ENCODE measurements around the gene TFB1M.
A peak's percentile ranks its signal among the peaks of the same experiment; 100 is the strongest.
"Not testable (repeated sequence)": the region's sequence is repeated elsewhere in the genome, so short reads cannot be mapped to it uniquely, and the experiment has no call there.

TFB1M gene

DNA sequence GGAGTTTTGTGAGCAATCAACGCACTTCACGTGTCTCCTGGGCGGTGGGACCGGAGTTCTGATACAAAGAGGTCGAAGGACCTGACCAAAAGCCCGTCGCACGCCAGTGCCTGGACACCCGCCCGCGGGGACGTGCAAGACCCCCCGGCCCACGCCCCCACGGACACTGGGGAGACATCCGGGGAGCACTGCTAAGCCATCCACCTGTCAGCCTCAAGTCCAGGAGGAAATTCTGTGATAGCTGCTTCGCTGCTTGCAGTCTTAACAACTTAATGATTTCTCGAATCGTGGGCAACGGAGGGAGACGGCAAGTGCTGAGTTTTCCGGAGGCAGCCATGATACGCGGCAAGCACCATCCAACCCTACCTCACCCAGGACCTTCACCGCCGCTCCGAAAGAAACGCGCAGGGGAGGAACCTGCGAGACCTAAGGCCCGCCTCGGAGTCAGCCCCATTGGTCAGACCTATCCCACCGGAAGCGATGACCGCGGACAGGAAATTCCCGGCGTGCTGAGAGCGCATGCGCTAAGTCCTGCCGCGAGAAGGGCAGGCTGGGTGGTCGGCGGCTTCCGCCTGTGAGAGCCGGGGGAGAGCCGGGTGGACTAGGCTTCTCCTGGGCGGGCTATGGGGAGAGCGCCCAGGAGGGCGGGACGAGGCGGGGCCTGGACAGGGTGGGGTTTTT, at the start of gene TFB1M:
TSS of gene TFB1M (minus strand) at position 393 of the 681 bp plus-strand sequence. CDS start at position 337, 56 bp downstream.
- DNase-seq: peak; percentile 98 to 100 (median 99)

DNA sequence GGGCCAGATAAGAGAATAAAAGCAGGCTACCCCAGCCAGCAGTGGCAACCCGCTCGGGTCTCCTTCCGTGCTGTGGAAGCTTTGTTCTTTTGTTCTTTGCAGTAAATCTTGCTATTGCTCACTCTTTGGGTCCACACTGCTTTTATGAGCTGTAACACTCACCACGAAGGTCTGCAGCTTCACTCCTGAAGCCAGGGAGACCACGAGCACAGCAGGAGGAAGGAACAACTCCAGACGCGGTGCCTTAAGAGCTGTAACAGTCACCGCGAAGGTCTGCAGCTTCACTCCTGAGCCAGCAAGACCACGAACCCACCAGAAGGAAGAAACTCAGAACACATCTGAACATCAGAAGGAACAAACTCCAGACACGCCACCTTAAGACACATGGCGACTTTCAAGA, 49.7 kb upstream of the TFB1M start:
- DNase-seq: not testable (repeated sequence)

DNA sequence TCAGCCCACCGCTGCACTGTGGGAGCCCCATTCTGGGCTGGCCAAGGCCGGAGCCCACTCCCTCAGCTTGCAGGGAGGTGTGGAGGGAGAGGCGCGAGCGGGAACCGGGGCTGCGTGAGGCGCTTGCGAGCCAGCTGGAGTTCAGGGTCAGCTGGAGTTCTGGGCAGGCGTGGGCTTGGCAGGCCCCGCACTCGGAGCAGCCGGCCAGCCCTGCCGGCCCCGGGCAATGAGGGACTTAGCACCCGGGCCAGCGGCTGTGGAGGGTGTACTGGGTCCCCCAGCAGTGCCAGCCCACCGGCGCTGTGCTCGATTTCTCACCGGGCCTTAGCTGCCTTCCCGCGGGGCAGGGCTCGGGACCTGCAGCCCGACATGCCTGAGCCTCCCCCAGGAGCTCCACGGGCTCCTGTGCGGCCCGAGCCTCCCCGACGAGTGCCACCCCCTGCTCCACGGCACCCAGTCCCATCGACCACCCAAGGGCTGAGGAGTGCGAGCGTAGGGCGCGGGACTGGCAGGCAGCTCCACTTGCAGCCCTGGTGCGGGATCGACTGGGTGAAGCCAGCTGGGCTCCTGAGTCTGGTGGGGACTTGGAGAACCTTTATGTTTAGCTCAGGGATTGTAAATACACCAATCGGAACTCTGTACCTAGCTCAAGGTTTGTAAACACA, 48.8 kb upstream of the TFB1M start:
- not testable (repeated sequence) for DNase-seq

DNA sequence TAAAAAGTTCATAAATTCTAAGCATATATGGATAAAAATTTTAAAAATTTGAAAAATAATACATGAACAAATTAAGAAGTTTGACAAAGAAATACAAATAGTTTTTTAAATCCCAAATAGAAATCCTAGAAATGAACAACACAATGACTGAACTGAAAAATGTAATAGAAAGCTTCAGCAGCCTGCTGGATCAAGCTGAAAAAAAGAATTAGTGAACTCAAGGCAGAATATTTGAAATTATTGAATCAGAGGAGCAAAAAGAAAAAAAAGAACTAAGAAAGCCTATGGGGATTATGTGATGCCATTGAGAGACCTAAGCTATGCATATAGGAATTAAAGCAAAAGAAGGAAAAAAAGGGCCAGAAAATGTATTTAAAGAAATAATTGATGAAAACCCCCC, 39.9 kb upstream of the TFB1M start:
- DNase-seq: no peak

DNA sequence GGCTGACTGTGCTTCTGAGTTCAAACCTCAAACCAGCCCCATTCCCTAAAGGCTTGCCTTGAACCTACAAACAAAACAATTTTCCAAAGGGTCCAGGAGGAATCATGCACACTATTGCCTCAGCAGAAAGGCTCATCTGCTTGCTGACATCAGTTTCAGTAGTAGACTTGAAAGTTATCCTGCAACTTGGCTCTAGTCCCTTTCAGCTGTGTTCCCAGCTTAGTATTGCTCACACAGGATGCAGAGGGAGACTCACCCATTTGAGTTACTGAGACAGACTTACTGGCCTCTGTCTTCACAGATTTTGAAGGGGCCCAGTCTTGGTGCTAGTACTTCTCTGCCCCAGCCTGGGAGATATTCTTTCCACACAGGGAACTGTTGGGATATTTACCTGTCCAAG, 38.5 kb upstream of the TFB1M start:
- no peak for DNase-seq

DNA sequence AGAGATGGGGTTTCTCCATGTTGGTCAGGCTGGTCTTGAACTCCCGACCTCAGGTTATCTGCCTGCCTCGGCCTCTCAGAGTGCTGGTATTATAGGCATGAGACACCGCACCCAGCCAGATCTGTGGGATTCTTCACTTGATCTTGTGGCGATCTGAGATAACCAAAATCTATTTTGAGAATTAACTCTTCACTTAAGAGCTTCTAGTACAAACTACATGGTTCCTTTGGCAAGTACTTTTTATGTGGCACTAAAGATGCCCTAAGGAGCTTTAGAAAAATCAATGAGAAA, 37.8 kb upstream of the TFB1M start:
- no peak for DNase-seq

DNA sequence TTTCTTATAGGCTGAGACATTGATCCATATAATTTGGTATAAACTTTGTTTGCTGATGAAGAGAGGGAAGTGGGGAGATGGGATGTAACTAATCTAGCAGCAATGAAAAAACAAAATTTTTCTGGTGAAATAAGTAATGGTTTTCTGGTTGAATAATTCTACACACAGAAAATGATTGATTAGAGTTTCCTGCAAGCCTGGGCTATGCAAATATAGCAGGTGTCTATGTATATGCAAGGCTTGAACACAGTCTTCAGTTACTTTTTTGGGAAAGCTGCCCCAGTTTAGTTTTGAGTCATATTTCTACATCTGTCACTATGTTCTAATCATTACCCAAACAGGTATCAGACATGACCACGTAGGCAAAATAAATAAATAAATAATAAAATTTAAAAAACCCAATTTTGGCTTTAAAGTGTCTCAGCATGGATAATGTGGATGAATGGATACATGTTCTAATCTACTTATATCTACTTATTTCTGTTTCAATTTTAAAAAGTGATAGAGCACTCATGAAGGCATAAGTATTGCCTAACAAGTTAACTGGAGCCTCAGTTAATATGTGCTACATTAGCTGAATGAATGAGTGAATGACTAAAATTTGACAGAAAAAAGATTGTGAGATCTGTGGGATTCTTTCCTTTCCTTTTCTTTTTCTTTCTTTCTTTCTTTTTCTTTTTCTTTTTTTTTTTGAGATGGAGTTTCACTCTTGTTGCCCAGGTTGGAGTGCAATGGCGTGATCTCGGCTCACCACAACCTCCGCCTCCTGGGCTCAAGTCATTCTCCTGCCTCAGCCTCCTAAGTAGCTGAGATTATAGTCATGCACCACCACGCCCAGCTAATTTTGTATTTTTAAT, 37.2 kb upstream of the TFB1M start:
- DNase-seq: no peak

DNA sequence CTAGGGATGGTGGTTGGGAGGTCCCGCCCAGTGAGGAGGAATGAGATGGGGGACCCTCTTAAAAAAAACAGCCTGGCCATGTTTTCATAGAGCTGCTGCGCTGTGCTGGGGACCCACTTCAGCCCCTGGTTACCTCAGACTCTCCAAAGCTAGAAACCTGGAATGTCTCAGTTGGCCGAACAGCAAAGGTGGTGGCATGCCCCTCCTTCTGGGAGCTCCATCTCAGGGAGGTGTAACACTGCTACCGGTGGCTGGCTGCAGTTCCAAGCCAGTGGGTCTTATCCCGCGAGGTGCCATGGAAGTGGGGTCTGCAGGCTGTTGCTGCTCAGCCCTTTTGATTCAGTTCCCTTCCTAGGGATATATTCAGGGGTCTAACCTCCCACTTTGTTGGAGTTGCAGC, 35.7 kb upstream of the TFB1M start:
- DNase-seq: no peak

DNA sequence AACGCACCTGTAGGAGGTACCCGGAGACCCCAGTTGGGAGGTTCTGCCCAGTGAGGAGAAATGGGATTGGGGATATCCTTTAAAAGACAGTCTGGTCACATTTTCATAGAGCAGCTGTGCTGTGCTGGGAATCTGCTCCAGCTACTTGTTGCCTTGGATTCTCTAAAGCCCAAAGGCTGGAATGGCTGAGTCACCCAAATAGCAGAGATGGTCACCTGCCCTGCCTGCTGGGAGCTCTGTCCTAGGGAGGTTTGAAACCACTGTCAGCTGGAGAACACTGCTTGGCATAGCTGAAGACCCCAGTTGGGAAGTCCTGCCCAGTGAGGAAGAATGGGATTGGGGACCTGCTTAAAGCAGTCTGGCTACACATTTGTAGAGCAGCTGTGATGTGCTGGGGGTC, 34.8 kb upstream of the TFB1M start:
- no peak for DNase-seq

DNA sequence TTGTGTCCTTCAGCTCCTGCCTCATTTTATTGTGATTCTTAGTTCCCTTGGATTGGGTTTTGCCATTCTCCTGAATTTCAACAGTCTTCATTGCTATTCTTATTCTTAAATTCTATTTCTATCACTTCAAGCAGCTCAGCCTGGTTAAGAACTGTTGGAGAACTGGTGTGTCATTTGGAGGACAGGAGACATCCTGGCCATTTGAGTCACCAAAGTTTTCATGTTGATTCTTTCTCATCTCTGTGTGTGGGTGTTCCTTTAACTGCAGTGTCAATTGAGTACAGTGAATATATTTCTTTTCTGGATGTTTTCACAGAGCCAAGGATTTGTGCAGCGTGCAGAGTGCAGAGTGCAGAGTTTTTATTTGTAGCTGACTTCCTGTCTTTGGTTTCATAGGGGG, 33.5 kb upstream of the TFB1M start:
- peak; percentile 7 to 29 (median 13) for DNase-seq

DNA sequence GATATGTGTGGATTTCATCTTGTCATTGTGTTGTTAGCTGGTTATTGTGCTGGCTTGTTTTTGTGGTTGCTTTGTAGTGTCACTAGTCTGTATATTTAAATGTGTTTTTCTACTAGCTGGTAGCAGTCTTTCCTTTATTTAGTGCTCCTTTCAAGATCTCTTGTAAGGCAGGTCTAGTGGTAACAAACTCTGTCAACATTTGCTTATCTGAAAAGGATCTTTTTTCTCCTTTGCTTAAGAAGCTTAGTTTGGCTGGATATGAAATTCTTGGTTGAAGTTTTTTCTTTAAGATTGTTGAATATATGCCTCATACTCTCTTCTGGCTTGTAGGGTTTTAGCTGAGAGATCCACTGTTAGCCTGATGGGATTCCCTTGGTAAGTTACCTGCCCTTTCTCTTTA, 32.7 kb upstream of the TFB1M start:
- DNase-seq: no peak

DNA sequence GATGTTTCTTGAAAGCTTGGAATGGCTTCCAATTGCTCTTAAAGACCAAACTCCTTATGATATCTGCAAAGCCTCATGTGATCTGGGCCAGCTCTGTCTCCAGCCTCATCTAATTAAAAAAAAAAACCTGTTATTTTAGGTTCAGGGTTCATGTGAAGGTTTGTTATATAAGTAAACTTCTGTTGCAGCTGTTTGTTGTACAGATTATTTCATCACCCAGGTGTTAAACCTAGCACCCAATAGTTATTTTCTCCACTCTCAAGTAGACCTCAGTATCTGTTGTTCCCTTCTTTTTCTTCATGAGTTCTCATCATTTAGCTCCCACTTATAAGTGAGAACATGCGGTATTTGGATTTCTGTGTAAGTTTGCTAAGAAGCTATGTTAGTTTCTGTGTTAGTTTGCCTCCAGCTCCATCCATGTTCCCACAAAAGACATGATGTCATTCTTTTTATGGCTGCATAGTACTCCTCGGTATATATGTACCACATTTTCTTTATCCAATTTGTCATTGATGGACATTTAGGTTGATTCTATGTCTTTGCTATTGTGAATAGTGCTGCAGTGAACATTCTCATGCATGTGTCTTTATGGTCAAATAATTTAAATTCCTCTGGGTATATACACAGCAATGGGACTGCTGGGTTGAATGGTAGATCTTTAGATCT, 30.2 kb upstream of the TFB1M start:
- DNase-seq: no peak

DNA sequence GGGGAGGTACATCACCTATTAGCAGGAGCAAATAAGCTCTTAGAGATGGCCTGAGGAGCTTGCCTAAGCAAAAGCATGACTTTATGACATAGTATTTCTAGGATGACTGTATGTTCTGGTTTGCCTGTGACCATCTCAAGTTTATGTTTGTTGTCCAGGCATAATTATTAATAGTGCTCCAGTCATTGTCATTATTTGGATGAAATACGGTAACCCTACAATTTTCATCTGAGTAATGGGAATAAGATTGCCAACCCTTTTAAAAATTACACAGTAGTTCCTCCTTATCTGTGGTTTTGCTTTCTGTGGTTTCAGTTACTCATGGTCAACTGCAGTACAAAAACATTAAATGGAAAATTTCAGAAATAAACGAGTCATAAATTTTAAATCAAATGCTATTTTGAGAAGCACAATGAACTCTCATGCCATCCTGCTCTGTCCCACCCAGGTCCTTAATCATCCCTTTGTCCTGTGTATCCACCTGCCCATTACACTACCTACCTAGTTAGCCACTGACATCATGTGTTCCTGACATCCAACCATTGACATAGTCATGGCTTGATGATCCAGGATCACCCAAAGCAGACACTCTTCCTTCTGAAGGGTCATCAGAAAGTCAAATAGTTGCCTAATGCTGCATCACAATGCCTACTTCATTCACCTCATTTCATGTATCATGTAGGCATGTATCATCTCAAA, 27.0 kb upstream of the TFB1M start:
- peak; percentile 36 to 75 (median 70) for DNase-seq

DNA sequence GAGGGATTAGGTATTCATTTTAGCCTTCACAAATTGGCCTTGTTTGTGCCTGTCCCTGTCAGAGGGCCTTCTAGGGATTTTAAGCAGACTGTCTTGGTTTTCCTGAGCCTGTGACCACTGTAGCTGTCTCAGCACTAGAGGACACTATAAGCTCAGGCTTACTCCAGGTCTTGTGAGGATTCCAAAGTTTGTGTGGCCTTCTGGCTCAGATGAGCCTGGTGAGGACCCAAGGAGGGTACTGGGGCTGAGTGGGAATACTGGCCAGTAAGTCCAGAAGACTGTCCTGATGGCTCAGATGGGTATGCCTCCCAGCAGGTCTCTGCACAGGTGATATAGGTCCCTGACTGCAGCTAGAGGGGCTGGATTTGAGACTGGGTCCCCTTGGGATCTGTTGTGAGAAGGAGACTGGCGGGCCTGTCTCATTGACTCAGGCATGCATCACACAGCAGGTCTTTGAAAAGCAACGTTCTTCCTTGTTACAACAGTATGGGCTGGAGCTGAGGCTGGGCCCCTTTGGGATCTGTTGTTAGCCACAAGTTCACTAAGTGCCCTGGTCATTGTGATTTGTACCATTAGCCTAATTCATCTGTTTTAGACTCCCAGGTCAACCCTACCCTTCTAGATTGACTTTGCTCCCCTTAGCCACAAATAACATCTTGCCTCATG, 26.3 kb upstream of the TFB1M start:
- peak in 2 of 3 donors; percentile 17 to 25 for DNase-seq

DNA sequence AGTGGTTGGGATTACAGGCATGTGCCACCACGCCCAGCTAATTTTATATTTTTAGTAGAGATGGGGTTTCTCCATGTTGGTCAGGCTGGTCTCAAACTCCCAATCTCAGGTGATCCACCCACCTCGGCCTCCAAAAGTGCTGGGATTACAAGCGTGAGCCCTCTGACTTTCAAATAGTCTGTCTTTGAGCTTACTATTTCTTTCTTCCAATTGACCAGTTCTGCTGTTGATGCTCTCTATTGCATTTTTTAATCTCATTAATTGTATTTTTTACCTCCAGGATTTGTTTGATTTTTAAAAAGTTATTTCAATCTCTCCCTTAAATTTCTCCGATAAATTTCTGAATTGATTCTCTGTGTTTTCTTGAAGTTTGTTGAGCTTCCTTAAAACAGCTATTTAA, 25.6 kb upstream of the TFB1M start:
- DNase-seq: not testable (repeated sequence)

DNA sequence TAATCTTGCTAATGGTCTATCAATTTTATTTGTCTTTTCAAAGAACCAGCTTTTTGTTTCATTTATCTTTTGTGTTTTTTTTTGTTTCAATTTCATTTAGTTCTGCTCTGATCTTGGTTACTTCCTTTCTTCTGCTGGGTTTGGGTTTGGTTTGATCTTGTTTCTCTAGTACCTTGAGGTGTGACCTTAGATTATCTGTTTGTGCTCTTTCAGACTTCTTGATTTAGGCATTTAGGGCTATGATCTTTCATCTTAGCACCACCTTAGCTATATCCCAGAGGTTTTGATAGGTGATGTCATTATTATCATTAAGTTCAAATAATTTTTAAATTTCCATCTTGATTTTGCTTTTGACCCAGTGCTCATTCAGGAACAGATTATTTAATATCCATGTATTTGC, 24.0 kb upstream of the TFB1M start:
- not testable (repeated sequence) for DNase-seq

DNA sequence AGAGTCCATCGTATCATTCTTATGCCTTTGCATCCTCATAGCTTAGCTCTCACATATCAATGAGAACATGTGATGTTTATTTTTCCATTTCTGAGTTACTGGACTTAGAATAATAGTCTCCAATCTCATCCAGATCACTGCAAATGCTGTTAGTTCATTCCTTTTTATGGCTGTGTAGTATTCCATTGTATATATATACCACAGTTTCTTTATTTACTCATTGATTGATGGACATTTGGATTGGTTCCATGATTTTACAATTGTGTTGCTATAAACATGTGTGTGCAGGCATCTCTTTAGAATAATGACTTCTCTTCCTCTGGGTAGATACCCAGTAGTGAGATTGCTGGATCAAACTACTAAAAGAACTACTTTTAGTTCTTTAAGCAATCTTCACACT, 21.0 kb upstream of the TFB1M start:
- DNase-seq: no peak

DNA sequence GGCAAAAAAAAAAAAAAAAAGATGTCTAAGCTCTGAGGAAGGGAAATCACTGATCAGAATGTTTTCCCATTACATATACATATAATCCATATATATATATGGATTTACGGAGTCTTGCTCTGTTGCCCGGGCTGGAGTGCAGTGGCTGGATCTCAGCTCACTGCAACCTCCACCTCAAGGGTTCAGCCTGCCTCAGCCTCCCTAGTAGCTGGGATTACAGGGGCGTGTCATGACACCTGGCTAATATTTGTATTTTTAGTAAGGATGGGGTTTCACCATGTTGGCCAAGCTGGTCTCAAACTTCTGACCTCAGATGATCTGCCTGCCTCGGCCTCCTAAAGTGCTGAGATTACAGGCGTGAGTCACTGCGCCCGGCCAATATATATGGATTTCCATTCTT, 19.8 kb upstream of the TFB1M start:
- DNase-seq: not testable (repeated sequence)

DNA sequence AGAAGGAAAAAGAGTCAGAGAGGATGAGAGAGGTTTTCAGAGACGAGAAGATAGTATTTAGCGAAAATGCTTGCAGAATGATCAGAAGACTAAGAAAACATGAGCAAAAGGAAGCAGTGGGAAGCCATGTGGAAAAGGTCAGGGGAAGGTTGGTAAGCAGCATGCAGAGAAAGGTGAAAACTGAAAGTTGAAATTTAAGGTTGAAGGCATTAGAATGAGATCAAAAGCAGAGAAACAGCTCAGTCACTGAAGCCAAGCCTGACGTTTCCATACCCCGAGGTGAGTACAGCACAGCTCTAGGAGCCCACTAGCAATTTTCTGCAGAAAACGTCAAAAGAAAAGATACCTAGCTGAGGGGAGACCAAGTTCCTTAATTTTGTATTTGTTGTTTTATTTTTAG, 19.1 kb upstream of the TFB1M start:
- DNase-seq: no peak

DNA sequence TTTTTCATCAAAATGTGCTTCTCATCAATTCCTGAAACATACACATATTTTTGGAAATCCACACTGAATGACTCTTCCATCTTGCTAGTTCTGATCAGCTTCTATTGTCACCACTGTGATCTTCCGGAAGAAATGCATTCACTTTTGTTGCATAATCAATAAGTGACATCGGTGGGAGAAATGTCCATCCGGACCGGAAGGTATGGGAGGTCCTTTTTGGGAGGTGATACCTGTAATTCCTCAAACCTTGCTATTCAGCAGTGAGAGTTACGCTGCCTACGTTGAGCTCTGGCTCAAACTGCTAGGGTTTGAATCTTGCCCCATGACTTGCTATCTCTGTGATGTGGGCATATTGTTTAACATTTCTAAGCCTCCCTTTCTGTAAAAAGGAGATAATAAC, 16.6 kb upstream of the TFB1M start:
- no peak for DNase-seq

DNA sequence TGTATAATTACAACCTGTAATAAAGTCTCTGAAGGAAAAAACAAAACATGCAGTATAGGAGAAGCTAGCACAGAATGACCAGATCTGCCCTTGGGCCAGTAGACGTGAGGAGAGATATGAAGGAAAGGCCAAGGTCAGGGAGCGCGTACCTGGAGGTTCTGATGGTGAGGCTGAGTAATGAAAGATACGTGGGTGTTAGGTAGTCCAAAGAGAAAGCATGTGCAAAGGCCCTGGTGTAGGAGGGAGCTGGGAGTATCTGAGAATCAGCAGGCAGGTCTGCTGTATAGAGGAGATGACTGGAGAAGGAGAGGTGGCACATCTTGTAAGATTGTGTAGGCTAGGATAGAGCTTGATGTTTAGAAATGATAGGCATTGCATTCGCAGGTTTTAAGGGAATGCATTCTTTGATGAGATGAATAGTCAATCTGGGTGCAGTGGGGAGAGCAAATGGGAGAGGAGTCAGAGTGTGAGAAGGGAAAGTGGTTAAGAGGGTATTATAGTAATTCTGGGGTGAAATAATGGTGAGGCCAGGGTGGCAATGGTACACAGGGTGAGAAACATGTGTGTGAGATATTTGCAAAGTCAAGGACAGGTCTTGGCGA, 15.9 kb upstream of the TFB1M start:
- DNase-seq: no peak
